ENCODE data around the gene E2F2.
"Not testable (repeated sequence)": the region's sequence is repeated elsewhere in the genome, so short reads cannot be mapped to it uniquely, and the experiment has no call there.

Gene E2F2

GRCh38 chr1:23543707-23544443 lies 12.8 kb upstream of the E2F2 start:
- ATAC-seq, result no peak
- Mint-ChIP-seq H3K27me3 (no peaks in the 10 kb centered on the region), H3K4me1 (peaks cover 27% of the 10 kb centered on the region), H3K4me3 (no peak overlapping the region), H3K27ac (peak overlapping the region; percentile 33), H3K36me3 (no peaks in the 10 kb centered on the region), H3K9me3 (no peaks in the 10 kb centered on the region)

GRCh38 chr1:23542940-23543339 lies 11.9 kb upstream of the E2F2 start:
- peaks cover 22% of the 10 kb centered on the region for H3K4me1 Mint-ChIP-seq
- not testable (repeated sequence) for H3K9me3 Mint-ChIP-seq, H3K27me3 Mint-ChIP-seq, H3K4me3 Mint-ChIP-seq, H3K27ac Mint-ChIP-seq, ATAC-seq, H3K36me3 Mint-ChIP-seq

- no peaks in the 10 kb centered on the region for H3K9me3 Mint-ChIP-seq
- peaks cover 35% of the 10 kb centered on the region for H3K4me1 Mint-ChIP-seq
- peak; percentile 98 for ATAC-seq
- no peaks in the 10 kb centered on the region for H3K36me3 Mint-ChIP-seq
- H3K27me3 Mint-ChIP-seq, result no peaks in the 10 kb centered on the region
- peak overlapping the region; percentile 70 for H3K27ac Mint-ChIP-seq
- H3K4me3 Mint-ChIP-seq, result peak overlapping the region; percentile 66
Measured at GRCh38 chr1:23539698-23540266, 8.7 kb upstream of the E2F2 start.

- Mint-ChIP-seq H3K36me3 (no peaks in the 10 kb centered on the region), H3K9me3 (no peaks in the 10 kb centered on the region), H3K4me1 (peaks cover 43% of the 10 kb centered on the region), H3K27me3 (no peaks in the 10 kb centered on the region), H3K4me3 (no peak overlapping the region), H3K27ac (no peak overlapping the region)
- ATAC-seq, result no peak
Measured at GRCh38 chr1:23537296-23537973, 6.4 kb upstream of the E2F2 start.

GRCh38 chr1:23533246-23534023 lies 2.4 kb upstream of the E2F2 start:
- Mint-ChIP-seq H3K27me3 (no peaks in the 10 kb centered on the region), H3K4me1 (peaks cover 57% of the 10 kb centered on the region), H3K4me3 (no peak overlapping the region), H3K9me3 (no peaks in the 10 kb centered on the region), H3K27ac (peak overlapping the region; percentile 62), H3K36me3 (no peaks in the 10 kb centered on the region)
- ATAC-seq, result peak; percentile 5

GRCh38 chr1:23531562-23532094 lies 595 bp upstream of the E2F2 start:
- H3K27ac Mint-ChIP-seq, result peak overlapping the region; percentile 88
- H3K27me3 Mint-ChIP-seq, result no peaks in the 10 kb centered on the region
- peaks cover 65% of the 10 kb centered on the region for H3K4me1 Mint-ChIP-seq
- H3K4me3 Mint-ChIP-seq, result peak overlapping the region; percentile 87
- ATAC-seq, result no peak
- H3K36me3 Mint-ChIP-seq, result no peaks in the 10 kb centered on the region
- no peaks in the 10 kb centered on the region for H3K9me3 Mint-ChIP-seq

- Mint-ChIP-seq H3K4me3 (peak overlapping the region; percentile 71), H3K4me1 (peaks cover 73% of the 10 kb centered on the region), H3K36me3 (no peaks in the 10 kb centered on the region), H3K27ac (peak overlapping the region; percentile 78), H3K9me3 (no peaks in the 10 kb centered on the region), H3K27me3 (no peaks in the 10 kb centered on the region)
- no peak for ATAC-seq
Measured at GRCh38 chr1:23530087-23530746, 816 bp downstream of the E2F2 start.

- Mint-ChIP-seq H3K9me3 (no peaks in the 10 kb centered on the region), H3K4me1 (peaks cover 81% of the 10 kb centered on the region), H3K27me3 (no peaks in the 10 kb centered on the region), H3K27ac (peak overlapping the region; percentile 78), H3K36me3 (no peaks in the 10 kb centered on the region), H3K4me3 (peak overlapping the region; percentile 71)
- no peak for ATAC-seq
Measured at GRCh38 chr1:23529146-23530086, 1.6 kb downstream of the E2F2 start.

- ATAC-seq, result peak; percentile 70
- Mint-ChIP-seq H3K36me3 (no peaks in the 10 kb centered on the region), H3K9me3 (no peaks in the 10 kb centered on the region), H3K4me3 (peak overlapping the region; percentile 71), H3K4me1 (peaks cover 79% of the 10 kb centered on the region), H3K27me3 (no peaks in the 10 kb centered on the region), H3K27ac (peak overlapping the region; percentile 78)
Measured at GRCh38 chr1:23528250-23528978, 2.6 kb downstream of the E2F2 start.

GRCh38 chr1:23527900-23528249 lies 3.2 kb downstream of the E2F2 start:
- no peak overlapping the region for H3K4me3 Mint-ChIP-seq
- H3K36me3 Mint-ChIP-seq, result no peaks in the 10 kb centered on the region
- no peak for ATAC-seq
- peak overlapping the region; percentile 78 for H3K27ac Mint-ChIP-seq
- H3K4me1 Mint-ChIP-seq, result peaks cover 75% of the 10 kb centered on the region
- no peaks in the 10 kb centered on the region for H3K9me3 Mint-ChIP-seq
- H3K27me3 Mint-ChIP-seq, result no peaks in the 10 kb centered on the region

- H3K36me3 Mint-ChIP-seq, result no peaks in the 10 kb centered on the region
- no peak for ATAC-seq
- H3K27ac Mint-ChIP-seq, result peak overlapping the region; percentile 78
- peaks cover 76% of the 10 kb centered on the region for H3K4me1 Mint-ChIP-seq
- H3K27me3 Mint-ChIP-seq, result no peaks in the 10 kb centered on the region
- H3K9me3 Mint-ChIP-seq, result no peaks in the 10 kb centered on the region
- no peak overlapping the region for H3K4me3 Mint-ChIP-seq
Measured at GRCh38 chr1:23527366-23527765, 3.7 kb downstream of the E2F2 start.

DNA sequence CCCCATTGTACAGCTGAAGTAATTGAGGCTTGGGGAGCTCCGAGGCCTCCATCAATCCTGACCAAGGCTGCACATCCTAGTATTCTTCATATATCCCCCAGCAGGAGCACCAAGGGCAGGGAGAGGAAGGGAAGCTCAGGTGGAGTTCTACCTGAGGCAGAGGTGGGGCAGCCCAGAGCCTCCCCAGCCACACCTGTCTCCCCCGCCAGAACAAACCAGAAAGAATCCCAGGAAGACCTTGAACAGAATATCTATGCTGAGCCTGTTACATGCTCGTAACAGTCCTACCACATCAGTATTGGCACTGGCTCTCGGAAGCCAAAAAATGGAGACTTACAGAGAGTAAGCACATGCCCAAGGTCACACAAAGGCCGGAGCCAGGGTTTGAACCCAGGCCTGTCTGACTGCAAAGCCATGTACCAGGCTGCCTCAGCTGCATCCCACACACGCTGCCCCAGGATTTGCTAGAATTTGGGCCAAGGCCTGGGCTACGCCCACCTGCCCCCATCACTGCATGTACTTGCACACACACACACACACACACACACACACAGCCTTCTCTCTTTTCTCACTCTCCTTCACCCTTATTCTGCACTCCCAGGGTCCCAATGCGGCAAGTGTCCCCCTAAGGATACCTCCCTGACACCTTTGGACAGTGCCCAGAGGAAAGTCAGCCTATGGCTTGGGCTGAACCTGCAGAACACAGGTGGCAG lies 4.5 kb downstream of the E2F2 start:
- H3K9me3 Mint-ChIP-seq, result no peaks in the 10 kb centered on the region
- H3K4me3 Mint-ChIP-seq, result peak overlapping the region; percentile 7
- no peak for ATAC-seq
- H3K4me1 Mint-ChIP-seq, result peaks cover 83% of the 10 kb centered on the region
- peak overlapping the region; percentile 78 for H3K27ac Mint-ChIP-seq
- no peaks in the 10 kb centered on the region for H3K27me3 Mint-ChIP-seq
- peaks cover 3% of the 10 kb centered on the region for H3K36me3 Mint-ChIP-seq

All from stimulated activated memory B cell treated with anti-CD40 and anti-IgM and Interleukin-4, amounts not matched to agents 10 μg/mL and 1 μg/mL and 100 μg/mL, for 72 hours (primary cell).